ENCODE measurements around the gene ASXL3. TPM values are rescaled to one million over a fixed set of nuclear protein-coding genes. Genes with fewer than 3 reads are reported as not detected.

Gene ASXL3
- total and polyA plus RNA-seq, 10 of the 15 experiments (the other 5 are each of a cell fraction or from before 2014, with no cell fraction given) = 0.15 TPM; not detected in 9

DNA sequence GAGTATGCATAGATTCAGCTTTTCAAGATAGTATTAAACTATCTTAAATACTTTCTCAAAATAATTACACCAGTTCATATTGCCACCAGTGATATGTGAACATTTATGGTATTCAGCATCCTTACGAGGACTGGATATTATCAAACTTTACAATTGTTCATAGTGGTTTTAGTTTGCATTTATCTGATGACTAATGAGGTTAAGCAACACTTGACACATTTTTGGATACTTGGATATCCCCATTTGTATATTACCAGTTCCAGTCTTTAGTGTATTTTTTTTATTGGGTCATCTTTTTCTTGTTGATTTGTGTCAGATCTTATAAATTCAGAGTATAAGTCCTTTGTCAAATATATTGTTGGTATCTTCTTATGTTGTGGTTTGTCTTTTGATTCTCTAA, 128.4 kb downstream of the ASXL3 start (continued):
- TF ChIP-seq, protein P1, sequence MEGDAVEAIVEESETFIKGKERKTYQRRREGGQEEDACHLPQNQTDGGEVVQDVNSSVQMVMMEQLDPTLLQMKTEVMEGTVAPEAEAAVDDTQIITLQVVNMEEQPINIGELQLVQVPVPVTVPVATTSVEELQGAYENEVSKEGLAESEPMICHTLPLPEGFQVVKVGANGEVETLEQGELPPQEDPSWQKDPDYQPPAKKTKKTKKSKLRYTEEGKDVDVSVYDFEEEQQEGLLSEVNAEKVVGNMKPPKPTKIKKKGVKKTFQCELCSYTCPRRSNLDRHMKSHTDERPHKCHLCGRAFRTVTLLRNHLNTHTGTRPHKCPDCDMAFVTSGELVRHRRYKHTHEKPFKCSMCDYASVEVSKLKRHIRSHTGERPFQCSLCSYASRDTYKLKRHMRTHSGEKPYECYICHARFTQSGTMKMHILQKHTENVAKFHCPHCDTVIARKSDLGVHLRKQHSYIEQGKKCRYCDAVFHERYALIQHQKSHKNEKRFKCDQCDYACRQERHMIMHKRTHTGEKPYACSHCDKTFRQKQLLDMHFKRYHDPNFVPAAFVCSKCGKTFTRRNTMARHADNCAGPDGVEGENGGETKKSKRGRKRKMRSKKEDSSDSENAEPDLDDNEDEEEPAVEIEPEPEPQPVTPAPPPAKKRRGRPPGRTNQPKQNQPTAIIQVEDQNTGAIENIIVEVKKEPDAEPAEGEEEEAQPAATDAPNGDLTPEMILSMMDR (IDR thresholded peaks at IDR 0.05 in 2 of 3, conservative IDR thresholded peaks at IDR 0.05 in 1 of 3; ENCODE audit: control insufficient read depth in 2 of 3, extremely low read depth in 1 of 3, insufficient read depth in 1 of 3, low read depth in 3 of 3, low read length in 3 of 3) = no peak
- TF ChIP-seq MXI1 (IDR thresholded peaks at IDR 0.05; ENCODE audit: low read depth, low read length) = no peak
- no peak for TF ChIP-seq PML (IDR thresholded peaks at IDR 0.05; ENCODE audit: low read length)
- TF ChIP-seq, protein P2, sequence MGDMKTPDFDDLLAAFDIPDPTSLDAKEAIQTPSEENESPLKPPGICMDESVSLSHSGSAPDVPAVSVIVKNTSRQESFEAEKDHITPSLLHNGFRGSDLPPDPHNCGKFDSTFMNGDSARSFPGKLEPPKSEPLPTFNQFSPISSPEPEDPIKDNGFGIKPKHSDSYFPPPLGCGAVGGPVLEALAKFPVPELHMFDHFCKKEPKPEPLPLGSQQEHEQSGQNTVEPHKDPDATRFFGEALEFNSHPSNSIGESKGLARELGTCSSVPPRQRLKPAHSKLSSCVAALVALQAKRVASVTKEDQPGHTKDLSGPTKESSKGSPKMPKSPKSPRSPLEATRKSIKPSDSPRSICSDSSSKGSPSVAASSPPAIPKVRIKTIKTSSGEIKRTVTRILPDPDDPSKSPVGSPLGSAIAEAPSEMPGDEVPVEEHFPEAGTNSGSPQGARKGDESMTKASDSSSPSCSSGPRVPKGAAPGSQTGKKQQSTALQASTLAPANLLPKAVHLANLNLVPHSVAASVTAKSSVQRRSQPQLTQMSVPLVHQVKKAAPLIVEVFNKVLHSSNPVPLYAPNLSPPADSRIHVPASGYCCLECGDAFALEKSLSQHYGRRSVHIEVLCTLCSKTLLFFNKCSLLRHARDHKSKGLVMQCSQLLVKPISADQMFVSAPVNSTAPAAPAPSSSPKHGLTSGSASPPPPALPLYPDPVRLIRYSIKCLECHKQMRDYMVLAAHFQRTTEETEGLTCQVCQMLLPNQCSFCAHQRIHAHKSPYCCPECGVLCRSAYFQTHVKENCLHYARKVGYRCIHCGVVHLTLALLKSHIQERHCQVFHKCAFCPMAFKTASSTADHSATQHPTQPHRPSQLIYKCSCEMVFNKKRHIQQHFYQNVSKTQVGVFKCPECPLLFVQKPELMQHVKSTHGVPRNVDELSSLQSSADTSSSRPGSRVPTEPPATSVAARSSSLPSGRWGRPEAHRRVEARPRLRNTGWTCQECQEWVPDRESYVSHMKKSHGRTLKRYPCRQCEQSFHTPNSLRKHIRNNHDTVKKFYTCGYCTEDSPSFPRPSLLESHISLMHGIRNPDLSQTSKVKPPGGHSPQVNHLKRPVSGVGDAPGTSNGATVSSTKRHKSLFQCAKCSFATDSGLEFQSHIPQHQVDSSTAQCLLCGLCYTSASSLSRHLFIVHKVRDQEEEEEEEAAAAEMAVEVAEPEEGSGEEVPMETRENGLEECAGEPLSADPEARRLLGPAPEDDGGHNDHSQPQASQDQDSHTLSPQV (IDR thresholded peaks at IDR 0.05) = no peak
- no peak for TF ChIP-seq BRCA1 (IDR thresholded peaks at IDR 0.05; ENCODE audit: low read depth, low read length)
- no peak for TF ChIP-seq ZNF274 (IDR thresholded peaks at IDR 0.05; ENCODE audit: insufficient read depth, insufficient read length)

DNA sequence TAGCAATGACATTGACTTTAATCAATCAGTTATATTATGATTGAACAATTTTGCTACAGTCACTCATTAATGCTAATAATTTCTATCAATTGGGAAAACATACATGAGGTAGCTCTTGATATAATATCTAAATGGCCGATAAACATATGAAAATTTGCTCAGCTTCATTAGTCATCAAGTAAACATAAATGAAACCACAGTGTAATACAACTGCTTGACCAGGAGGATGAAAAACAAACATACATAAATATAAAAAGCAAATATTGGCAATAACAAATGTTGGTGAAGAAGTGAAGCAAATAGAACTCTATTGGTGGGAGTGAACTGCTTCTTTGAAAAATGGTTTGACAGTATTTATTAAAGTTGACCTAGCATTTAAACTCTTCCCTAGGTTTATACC, 130.9 kb downstream of the ASXL3 start:
- ATAC-seq (no peak), FAIRE-seq (no peak), DNase-seq (ENCODE audit: low read depth, low spot score) (no peak)
- Histone ChIP-seq H3K27me3 (replicated peaks in 1 of 2; ENCODE audit: control insufficient read depth in 2 of 2, insufficient read depth in 2 of 2, low read length in 1 of 2) (no peaks in the 10 kb centered on the region), H3K4me3 (no peak overlapping the region), H3K79me2 (ENCODE audit: control insufficient read depth, insufficient read depth, low read length) (no peaks in the 10 kb centered on the region), H3K4me1 (ENCODE audit: control insufficient read depth, insufficient read depth, low read length) (no peaks in the 10 kb centered on the region), H4K20me1 (ENCODE audit: control insufficient read depth, insufficient read depth) (no peaks in the 10 kb centered on the region), H3K36me3 (ENCODE audit: control insufficient read depth in 2 of 2, insufficient read depth in 2 of 2, low read length in 1 of 2) (no peaks in the 10 kb centered on the region), H2AFZ (ENCODE audit: control insufficient read depth, low read depth, low read length) (no peak overlapping the region), H3K27ac (ENCODE audit: control insufficient read depth, insufficient read depth) (no peak overlapping the region), H3K4me2 (ENCODE audit: control insufficient read depth, insufficient read depth) (no peak overlapping the region), H3K9ac (ENCODE audit: control insufficient read depth, insufficient read depth, low read length) (no peak overlapping the region), H3K9me3 (replicated peaks; ENCODE audit: control insufficient read depth, insufficient read depth, low read length) (no peaks in the 10 kb centered on the region; the same call in 2 of the 3 replicates)
- ChIA-PET CTCF (interaction anchor here (1.1 kb wide), 1 partner anchor 9 kb away, joined by 4 read pairs; no protein-coding TSS in a partner anchor), RAD21 (ENCODE audit: unreplicated experiment) (no interaction called here), POLR2A (no interaction called here), SMC1A (ENCODE audit: uncharacterized antibody, unreplicated experiment) (interaction anchor here (0.7 kb wide), 1 partner anchor 45 kb away, joined by 3 read pairs; no protein-coding TSS in a partner anchor)
- WGBS (ENCODE audit: insufficient coverage, insufficient replicate concordance, low lambda C conversion rate, missing lambda C conversion rate) = 45% methylated on average over 1 of the region's 1 CpG
- intact Hi-C loops (cut with micrococcal nuclease; ENCODE audit: unreplicated experiment) = no loop called here
- no peak for TF ChIP-seq SIX5 (IDR thresholded peaks at IDR 0.05; ENCODE audit: low read depth, low read length, severe bottlenecking)
- in situ Hi-C loops (cut with MboI) = no loop called here
- BruUV-seq (replicated peaks) = no TSS peak

Data from GM12878 (cell line).